Measurements from ENCODE around the gene TTC34. TPM values are rescaled to one million over a fixed set of nuclear protein-coding genes. Genes with fewer than 3 reads are reported as not detected.

The TTC34 gene
- total and polyA plus RNA-seq, 2 of the 13 experiments (the other 11 are each of a cell fraction or from before 2014, with no cell fraction given) = 0.07 to 0.11 TPM

- no peak for FAIRE-seq
- intact Hi-C loops (cut with micrococcal nuclease; ENCODE audit: unreplicated experiment) = loop anchor here (10.0 kb wide), 1 partner anchor 53 kb away; the partner anchor contains the start of gene PRXL2B
- Histone ChIP-seq H3K9ac (ENCODE audit: insufficient read depth, low read depth, low read length) (no peak overlapping the region), H3K4me3 (replicated peaks in 1 of 3; ENCODE audit: insufficient read depth in 1 of 3, low read depth in 2 of 3, low read length in 3 of 3) (no peak overlapping the region), H3K9me3 (ENCODE audit: low read length) (peaks cover 7% of the 10 kb centered on the region; the same call in 1 of the 2 replicates), H3K4me2 (ENCODE audit: low read depth, low read length) (no peak overlapping the region), H3K27ac (ENCODE audit: extremely low read length, insufficient read depth, low read length) (no peak overlapping the region), H3K4me1 (ENCODE audit: insufficient read depth, low read length) (peaks cover 25% of the 10 kb centered on the region), H2AFZ (ENCODE audit: low read length) (no peak overlapping the region), H4K20me1 (ENCODE audit: insufficient read depth, low read length) (no peaks in the 10 kb centered on the region), H3K79me2 (ENCODE audit: insufficient read depth, low read length) (peaks cover 3% of the 10 kb centered on the region), H3K36me3 (replicated peaks in 1 of 2; ENCODE audit: control insufficient read depth in 1 of 2, insufficient read depth in 2 of 2, low read length in 2 of 2) (no peaks in the 10 kb centered on the region), H3K27me3 (ENCODE audit: control insufficient read depth in 1 of 2, insufficient read depth in 2 of 2, low read length in 2 of 2) (peaks cover 2 to 10% of the 10 kb centered on the region in 2 experiments; a peak in 2 of 5 replicates)
- DNase-seq (ENCODE audit: low spot score) = no peak
- TF ChIP-seq ZNF501 (CRISPR knock-in tag; IDR thresholded peaks at IDR 0.05) = no peak
- TF ChIP-seq ZNF446 (CRISPR knock-in tag; IDR thresholded peaks at IDR 0.05) = no peak
- no peak for TF ChIP-seq HOXA7 (CRISPR knock-in tag; IDR thresholded peaks at IDR 0.05)
- no peak for TF ChIP-seq STAT6 (CRISPR knock-in tag; IDR thresholded peaks at IDR 0.05; ENCODE audit: borderline replicate concordance)
- TF ChIP-seq ZNF550 (CRISPR knock-in tag; IDR thresholded peaks at IDR 0.05; ENCODE audit: borderline replicate concordance) = no peak
- no peak for TF ChIP-seq PAWR (CRISPR knock-in tag; IDR thresholded peaks at IDR 0.05; ENCODE audit: borderline replicate concordance)
- no peak for TF ChIP-seq ARNTL (CRISPR knock-in tag; IDR thresholded peaks at IDR 0.05)
- no peak for TF ChIP-seq GTF2F1 (IDR thresholded peaks at IDR 0.05; ENCODE audit: low read length)
- TF ChIP-seq ZNF644 (CRISPR knock-in tag; IDR thresholded peaks at IDR 0.05; ENCODE audit: low read depth) = no peak
- no peak for TF ChIP-seq ETV5 (CRISPR knock-in tag; IDR thresholded peaks at IDR 0.05; ENCODE audit: borderline replicate concordance)
- no peak for TF ChIP-seq CBFB (CRISPR knock-in tag; IDR thresholded peaks at IDR 0.05)
- TF ChIP-seq ZNF841 (CRISPR knock-in tag; IDR thresholded peaks at IDR 0.05; ENCODE audit: borderline replicate concordance) = no peak
- BruUV-seq (replicated peaks) = no TSS peak
- ChIA-PET CTCF (ENCODE audit: low intra/inter-chr PET ratio, low total read pairs) (no interaction called here), POLR2A (interaction anchor here (0.6 kb wide), 1 partner anchor 33 kb away, joined by 3 read pairs; no protein-coding TSS in a partner anchor)
- ATAC-seq = no peak
- in situ Hi-C loops (cut with HindIII; ENCODE audit: extremely low pct_ligation_motif_present, low pct_unique_long_range_greater_than_20kb) = no loop called here
- WGBS (ENCODE audit: low lambda C conversion rate) = 29% methylated on average over 3 of the region's 10 CpGs
Observed at GRCh38 chr1:2637442-2638145, 163.9 kb downstream of the TTC34 start.

Data from HepG2 (cell line).